ENCODE results near the gene PIWIL4.
"Not testable (repeated sequence)": the region's sequence is repeated elsewhere in the genome, so short reads cannot be mapped to it uniquely, and the experiment has no call there.

PIWIL4 gene

DNA sequence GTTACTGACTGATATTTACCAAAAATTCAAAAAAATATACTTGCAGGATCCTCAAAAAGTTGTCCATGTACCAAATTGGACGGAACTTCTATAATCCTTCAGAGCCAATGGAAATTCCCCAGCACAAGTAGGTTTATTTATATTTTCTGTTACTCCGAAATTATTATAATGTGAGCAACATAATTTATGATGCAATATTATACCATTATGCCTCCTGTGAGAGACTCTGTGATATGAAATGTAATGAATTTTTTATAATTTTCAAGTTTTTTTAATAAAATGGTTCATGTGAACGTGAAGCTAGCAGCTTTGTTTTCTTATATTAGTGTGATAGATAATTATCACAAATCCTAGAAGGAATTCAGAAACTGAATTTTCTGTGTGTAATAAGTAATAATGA is 18.2 kb downstream of the PIWIL4 start:
- no peak for DNase-seq (ENCODE audit: low read depth)

DNA sequence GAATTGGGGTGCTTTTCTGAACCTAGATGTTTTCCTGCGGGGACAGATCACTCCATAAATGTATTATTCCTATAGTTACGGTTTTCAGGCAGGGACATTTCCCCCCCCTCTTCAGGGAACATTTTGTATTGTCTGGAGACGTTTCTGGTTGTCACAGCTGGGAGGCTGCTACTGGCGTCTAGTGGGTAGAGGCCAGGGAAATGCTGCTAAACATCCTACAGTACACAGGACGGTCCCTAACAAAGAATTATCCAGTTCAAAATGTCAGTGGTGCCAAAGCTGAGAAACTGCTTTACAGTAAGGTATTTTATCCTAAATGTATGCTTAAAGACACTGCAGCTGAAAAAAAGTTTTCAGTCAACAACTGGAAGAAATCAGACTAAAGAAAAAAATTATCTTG is 19.4 kb downstream of the PIWIL4 start:
- DNase-seq (ENCODE audit: low read depth), result no peak

- no peak for DNase-seq (ENCODE audit: low read depth)
Measured at GRCh38 chr11:94586978-94587377, 19.8 kb downstream of the PIWIL4 start.

DNA sequence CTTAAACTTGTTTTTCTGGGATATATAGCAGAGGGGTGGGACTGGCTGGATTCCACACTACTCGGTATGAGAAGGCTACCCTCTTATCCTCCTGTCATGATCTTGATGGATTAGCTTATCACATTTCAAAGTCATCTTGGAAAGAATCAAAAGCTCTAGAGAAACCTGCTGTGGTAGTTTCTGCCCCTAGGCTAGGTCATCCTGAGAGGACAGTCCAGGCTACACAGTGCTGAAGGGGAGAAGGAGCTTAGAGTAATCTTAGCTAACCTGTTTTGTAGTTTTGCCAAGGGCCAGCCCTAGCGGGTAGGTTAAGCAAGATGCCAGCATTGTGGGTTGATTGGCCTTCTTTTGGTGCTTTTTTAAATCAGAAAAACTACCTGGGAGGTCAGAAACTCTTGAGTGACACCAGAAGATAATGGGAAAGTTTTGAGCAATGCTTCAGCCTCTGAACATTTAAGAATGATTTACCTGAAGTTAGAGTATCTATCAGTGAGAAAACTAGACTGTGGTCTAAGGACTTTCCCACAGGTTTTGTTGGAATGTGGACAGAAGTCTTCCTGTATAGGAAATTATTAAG is 21.3 kb downstream of the PIWIL4 start:
- DNase-seq (ENCODE audit: low read depth), result no peak

GRCh38 chr11:94590352-94591041 is 23.3 kb downstream of the PIWIL4 start:
- DNase-seq (ENCODE audit: low read depth), result no peak

DNA sequence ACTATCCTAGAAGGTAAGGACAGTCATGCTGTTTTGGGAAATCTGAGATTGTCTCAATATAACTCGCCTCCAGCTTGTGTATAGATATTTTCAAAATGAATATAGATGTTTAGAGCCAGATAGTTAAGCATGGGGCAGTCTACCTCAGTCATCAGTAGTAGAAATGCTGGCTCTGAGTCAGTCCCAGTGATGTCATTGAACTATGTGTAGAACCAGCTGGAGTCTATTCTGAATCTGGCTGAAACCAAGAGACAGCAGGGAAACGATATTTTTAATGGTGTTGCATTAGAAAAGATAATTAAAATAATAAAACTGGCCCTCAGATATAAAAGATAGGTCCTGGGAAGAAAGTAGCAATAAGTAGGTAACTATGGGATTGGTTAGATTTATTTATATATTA is 25.9 kb downstream of the PIWIL4 start:
- DNase-seq (ENCODE audit: low read depth), result peak; percentile 27

DNA sequence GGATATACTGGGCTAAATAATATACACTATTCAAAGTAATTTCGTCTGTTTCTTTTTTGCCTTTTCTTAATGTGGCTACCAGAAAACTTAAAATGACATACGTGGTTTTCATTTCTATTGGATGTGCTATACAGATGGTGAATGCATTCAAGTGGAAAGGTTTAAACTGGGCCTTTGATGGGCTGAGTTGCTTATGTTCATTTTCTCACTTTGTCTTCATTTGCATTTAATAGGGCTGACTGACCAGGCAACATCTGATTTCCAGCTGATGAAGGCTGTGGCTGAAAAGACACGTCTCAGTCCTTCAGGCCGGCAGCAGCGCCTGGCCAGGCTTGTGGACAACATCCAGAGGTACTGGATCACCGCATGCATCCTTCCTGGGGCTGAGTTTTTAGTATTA is 27.9 kb downstream of the PIWIL4 start:
- DNase-seq (ENCODE audit: low read depth), result no peak

DNA sequence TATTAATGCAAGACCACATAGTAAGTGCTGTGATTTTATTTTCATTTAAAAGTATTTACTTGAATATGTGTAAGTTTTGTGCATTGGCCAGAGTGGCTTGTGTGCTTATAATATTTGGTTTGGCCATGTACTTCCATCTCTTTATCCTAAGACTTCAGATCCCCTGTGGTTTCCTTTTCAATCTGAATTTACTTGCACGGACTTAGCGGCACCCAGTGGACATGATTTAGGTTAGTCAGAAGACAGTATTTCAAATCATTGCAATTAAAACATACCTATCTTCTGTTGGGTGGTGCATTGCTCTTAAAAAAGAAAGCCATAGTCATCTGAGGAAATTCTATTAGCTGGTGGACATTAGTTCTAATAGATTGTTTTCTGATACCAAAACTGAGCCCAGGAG is 30.7 kb downstream of the PIWIL4 start:
- no peak for DNase-seq (ENCODE audit: low read depth)

DNA sequence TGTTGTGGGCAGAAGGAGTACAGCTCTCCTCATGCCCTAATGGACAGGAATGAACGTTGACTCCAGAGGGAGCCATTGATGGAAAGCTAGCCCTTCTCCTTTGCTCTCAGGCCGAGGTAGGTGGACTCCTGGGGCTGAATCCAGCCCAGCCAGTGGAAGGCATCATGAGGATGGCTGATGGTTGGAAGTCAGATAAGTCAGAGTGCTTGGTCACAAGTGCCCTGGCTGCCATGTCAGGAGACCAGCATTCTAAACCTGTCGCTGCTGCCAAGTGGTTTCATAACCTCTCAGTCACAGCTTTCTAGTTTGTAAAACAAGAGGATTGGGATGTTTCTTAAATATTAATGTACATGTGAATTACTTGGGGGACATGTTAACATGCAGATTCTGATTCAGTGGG is 32.3 kb downstream of the PIWIL4 start:
- no peak for DNase-seq (ENCODE audit: low read depth)

- peak; percentile 77 for DNase-seq (ENCODE audit: low read depth)
Measured at GRCh38 chr11:94602430-94603372, 35.5 kb downstream of the PIWIL4 start.

DNA sequence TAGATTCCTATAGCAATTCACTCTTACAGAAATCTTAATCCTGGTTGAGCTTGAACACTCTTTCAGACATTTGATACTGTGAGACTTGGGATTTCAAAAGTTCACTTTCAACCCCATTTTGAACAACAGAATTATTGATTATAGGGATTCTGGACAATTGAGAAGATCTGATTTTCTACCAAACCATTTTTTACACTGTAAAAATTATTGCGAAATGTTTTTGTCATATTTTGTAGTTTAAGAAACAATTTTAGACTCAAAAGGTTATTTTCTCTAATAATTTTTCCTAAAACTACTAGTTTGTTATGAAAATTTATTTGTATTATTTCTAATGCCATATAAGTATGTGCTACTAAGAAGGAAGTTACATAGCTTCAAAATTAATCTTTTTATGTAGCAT is 36.4 kb downstream of the PIWIL4 start:
- no peak for DNase-seq (ENCODE audit: low read depth)

GRCh38 chr11:94604482-94604881 is 37.3 kb downstream of the PIWIL4 start:
- no peak for DNase-seq (ENCODE audit: low read depth)

DNA sequence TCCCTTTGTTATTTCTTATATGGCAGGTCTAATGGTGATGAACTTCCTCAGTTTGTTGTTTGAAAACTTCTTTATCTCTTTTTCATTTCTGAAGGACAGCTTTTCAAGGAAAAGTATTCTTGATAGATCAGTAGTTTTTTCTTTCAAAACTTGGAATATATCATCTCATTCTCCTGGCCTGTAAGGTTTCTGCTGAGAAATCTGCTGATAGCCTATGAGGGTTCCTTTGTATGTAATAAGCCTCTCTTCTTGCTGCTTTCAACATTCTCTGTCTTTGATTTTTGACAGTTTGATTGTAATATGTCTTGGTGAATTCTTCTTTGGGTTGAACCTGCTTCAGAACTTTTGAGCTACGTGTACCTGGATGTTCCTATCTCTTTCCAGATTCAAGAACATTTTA is 46.0 kb downstream of the PIWIL4 start:
- no peak for DNase-seq (ENCODE audit: low read depth)

DNA sequence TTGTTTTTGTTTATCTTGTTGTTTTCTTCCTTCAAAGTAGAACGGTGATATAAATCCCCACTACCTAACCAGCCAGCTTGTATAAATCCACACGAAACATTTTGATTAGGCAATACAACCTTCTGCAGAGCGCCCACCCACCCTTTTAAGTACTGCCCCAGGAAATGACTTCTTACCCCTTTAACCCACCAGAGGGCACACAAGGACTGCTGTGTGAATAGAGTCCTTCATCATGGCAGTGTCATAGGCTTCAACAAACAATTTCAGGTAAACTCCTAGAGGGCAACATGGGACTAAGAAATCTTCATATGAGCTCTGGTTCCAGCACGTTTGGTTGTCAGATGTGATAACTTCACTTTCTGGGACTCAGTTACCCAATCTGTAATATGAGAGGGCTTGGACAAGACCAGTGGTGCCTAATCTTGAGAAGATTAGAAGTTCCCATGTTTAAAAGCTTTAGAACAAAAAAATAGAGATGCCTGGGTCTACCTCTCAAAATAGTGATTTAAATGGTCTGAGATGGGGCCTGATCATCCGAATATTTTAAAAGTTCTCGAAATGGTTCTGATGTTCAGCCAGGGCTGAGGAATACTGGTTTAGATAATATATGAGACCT is 56.1 kb downstream of the PIWIL4 start:
- peak; percentile 61 for DNase-seq (ENCODE audit: low read depth)

DNA sequence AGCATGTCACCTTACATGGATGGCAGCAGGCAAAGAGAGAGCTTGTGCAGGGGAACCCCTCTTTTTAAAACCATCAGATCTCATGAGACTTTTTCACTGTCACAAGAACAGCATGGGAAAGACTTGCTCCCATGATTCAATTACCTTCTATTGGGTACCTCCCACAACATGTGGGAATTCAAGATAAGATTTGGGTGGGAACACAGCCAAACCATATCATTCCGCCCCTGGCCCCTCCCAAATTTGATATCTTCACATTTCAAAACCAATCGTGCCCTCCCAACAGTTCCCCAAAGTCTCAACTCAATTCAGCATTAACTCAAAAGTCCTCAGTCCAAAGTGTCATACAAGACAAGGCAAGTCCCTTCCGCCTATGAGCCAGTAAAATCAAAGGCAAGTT is 58.3 kb downstream of the PIWIL4 start:
- DNase-seq (ENCODE audit: low read depth), result not testable (repeated sequence)

GRCh38 chr11:94627003-94627560 is 59.9 kb downstream of the PIWIL4 start:
- not testable (repeated sequence) for DNase-seq (ENCODE audit: low read depth)

DNA sequence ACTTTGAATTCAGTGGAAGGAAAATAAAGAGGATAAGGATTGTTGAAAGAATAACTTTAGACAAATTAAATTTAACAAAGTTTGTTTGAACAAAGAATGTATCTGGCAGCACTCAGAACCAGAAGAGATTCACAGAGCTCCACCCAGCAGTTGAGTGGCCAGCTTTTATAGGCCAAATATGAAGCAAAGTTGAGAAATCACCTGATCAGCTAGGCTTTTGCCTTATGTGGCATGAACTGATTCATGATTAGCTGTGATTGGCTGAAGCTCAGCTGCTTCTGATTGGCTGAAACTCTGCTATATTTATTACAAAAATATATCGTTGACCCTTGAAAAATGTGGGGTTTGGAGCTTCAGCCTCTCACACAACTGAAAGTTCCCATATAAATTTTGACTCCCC is 62.6 kb downstream of the PIWIL4 start:
- DNase-seq (ENCODE audit: low read depth), result no peak

DNA sequence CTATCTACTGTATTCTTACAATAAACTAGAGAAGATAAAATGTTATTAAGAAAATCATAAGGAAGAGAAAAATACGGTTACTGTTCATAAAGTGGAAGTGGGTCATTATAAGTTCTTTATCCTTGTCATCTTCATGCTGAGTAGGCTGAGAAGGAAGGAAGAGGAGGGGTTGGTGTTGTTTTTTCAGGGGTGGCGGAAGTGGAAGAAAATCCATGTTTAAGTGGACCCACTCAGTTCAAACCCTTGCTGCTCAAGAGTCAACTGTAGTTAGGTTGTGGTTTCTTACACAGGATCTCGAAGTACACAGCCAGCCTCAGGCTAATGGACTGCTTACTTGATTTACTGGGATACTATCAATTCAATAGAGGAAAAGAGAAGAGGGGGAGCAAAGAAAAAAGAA is 63.1 kb downstream of the PIWIL4 start:
- DNase-seq (ENCODE audit: low read depth), result no peak

DNA sequence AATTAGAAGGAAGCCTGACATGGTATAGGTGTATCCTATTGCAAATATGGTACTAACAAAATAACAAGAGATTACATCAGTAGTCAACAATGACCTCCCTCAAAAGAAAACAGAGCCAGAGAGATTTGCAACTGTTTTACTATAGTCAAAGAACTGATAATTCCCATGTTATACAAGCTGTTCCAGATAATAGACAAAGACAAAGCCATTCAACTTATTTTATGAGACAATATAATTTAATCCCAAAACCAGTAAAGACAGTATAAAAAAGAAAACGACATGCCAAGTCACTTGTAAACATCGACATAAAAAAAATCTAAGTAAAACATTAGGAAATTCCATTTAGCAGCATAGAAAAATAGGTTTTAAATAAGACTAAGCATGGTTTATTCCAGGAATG is 65.2 kb downstream of the PIWIL4 start:
- DNase-seq (ENCODE audit: low read depth), result no peak

- DNase-seq (ENCODE audit: low read depth), result no peak
Measured at GRCh38 chr11:94635072-94635471, 67.9 kb downstream of the PIWIL4 start.

DNA sequence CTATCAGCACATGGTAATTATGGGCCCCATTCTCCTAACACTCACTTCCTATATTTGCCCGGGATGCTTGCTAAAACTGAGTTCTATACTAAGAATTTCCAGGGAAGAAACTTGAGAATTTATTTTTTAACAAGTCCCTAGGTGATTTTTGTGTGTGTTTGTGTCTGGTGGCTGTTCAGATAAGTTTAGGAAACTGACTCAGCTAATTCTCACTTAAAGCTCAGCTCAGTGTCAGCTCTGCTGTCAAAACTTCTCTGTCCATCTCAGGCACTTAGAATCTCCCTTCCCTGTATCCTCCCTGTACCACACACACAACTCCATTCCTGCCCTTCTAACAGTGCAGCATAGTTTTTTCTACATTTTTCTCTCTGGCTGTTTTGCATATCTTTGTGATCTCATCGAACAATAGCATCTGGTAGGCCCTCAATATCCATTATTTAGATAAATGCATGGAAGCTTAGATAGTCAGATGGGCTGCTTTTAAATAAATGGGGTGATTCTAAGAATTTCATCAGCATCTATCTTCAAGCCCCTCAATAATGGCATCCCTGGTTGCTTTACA is 69.3 kb downstream of the PIWIL4 start:
- DNase-seq (ENCODE audit: low read depth), result no peak

DNA sequence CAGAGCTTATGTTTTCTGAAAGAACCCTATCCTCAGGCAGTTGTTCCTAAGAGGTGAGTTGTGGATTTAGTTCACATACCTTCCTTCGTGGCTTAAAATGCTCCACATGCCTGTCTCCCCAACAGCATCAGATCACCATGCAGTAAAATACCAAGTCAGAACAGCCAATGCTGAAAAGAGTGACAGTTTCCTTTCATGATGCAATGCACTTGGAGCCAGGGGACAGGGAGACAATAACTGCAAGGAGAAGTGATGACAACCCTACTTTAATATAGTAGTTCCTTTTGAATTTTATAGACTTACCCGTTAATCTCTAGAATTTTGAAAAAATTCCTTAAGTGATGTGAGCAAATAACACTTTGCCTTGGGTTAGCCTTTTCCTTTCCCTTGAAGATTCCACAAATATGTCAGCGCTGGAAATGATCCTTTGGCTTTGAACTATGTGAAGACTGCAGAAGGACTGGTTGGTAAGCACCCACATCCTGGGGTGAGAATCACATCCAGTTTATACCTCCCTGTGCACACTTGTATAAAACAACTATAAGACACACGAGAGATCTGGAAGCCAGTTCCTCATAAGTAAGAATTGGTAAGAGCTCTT is 71.2 kb downstream of the PIWIL4 start:
- no peak for DNase-seq (ENCODE audit: low read depth)

Measured in GM04504 (cell line).